ENCODE results near the gene MYBPC3. TPM values are rescaled to one million over a fixed set of nuclear protein-coding genes. Genes with fewer than 3 reads are reported as not detected.

MYBPC3 gene
- total and polyA plus RNA-seq, 11 donors, result 425 to 3,074 (median 1,842) TPM

GRCh38 chr11:47394322-47395222, 42.1 kb upstream of the MYBPC3 start:
- Histone ChIP-seq H3K4me3 (peak overlapping the region in 7 of 12 donors; percentile 5 to 51 (median 30)), H3K36me3 (no peaks in the 10 kb centered on the region), H3K27me3 (no peaks in the 10 kb centered on the region), H3K27ac (peak overlapping the region; percentile 70 to 97 (median 88)), H3K9me3 (no peaks in the 10 kb centered on the region), H3K4me1 (peaks cover 0 to 67% (median 14%) of the 10 kb centered on the region in 12 donors)
- TF ChIP-seq POLR2A (IDR thresholded peaks at IDR 0.05), result peak in 1 of 2 donors; percentile 36
- no peak for TF ChIP-seq CTCF (IDR thresholded peaks at IDR 0.05)
- WGBS, 4 donors, result 65 to 93% (median 73%) methylated on average over 14 to 39 of the region's 39 CpGs
- intact Hi-C loops (cut with DNase I), result loop anchor here in 1 of 10 donors (10.0 kb wide), 1 partner anchor 450 kb away; the partner anchor contains the start of gene NUP160
- ATAC-seq, result peak in 3 of 4 donors; percentile 55 to 68 (median 57)
- DNase-seq, result peak; percentile 62 to 89 (median 73)

GRCh38 chr11:47394050-47394321, 41.5 kb upstream of the MYBPC3 start:
- WGBS, 4 donors, result 81 to 92% (median 87%) methylated on average over 8 to 9 of the region's 9 CpGs
- H3K4me3 ChIP-seq, result peak overlapping the region in 5 of 12 donors; percentile 12 to 51 (median 30)
- TF ChIP-seq CTCF (IDR thresholded peaks at IDR 0.05) (no peak), POLR2A (IDR thresholded peaks at IDR 0.05) (no peak)

GRCh38 chr11:47393163-47394049, 40.9 kb upstream of the MYBPC3 start:
- intact Hi-C loops (cut with DNase I), result loop anchor here in 1 of 10 donors (10.0 kb wide), 1 partner anchor 451 kb away; the partner anchor contains the start of gene NUP160
- peak overlapping the region; percentile 18 to 97 (median 82) for H3K27ac ChIP-seq
- no peaks in the 10 kb centered on the region for H3K36me3 ChIP-seq
- DNase-seq, result peak in 2 of 5 donors; percentile 62 to 73
- TF ChIP-seq CTCF (IDR thresholded peaks at IDR 0.05) (no peak), POLR2A (IDR thresholded peaks at IDR 0.05) (no peak)
- peak overlapping the region in 2 of 12 donors; percentile 33 to 51 for H3K4me3 ChIP-seq
- no peaks in the 10 kb centered on the region for H3K27me3 ChIP-seq
- 76 to 81% (median 77%) methylated on average over 16 to 20 of the region's 20 CpGs for WGBS, 4 donors
- peaks cover 0 to 77% (median 13%) of the 10 kb centered on the region in 12 donors for H3K4me1 ChIP-seq
- ATAC-seq, result peak; percentile 35 to 61 (median 52)
- no peaks in the 10 kb centered on the region for H3K9me3 ChIP-seq

More at GRCh38 chr11:47394050-47394321, 41.5 kb upstream of the MYBPC3 start:
- intact Hi-C loops (cut with DNase I), result loop anchor here in 1 of 10 donors (10.0 kb wide), 1 partner anchor 451 kb away; the partner anchor contains the start of gene NUP160
- DNase-seq (peak in 1 of 5 donors; percentile 46), ATAC-seq (peak; percentile 18 to 39 (median 25))
- Histone ChIP-seq H3K36me3 (no peaks in the 10 kb centered on the region), H3K9me3 (no peaks in the 10 kb centered on the region), H3K27ac (peak overlapping the region; percentile 64 to 97 (median 88)), H3K4me1 (peaks cover 0 to 71% (median 13%) of the 10 kb centered on the region in 12 donors), H3K27me3 (no peaks in the 10 kb centered on the region)
